ENCODE measurements around the gene CCL11.
A peak's percentile ranks its signal among the peaks of the same experiment; 100 is the strongest.

CCL11 gene

GRCh38 chr17:34257986-34258326 is 27.6 kb upstream of the CCL11 start:
- no peak for DNase-seq

GRCh38 chr17:34259146-34259545 is 26.4 kb upstream of the CCL11 start:
- DNase-seq: no peak

- no peak for DNase-seq
Measured at GRCh38 chr17:34260861-34261260, 24.7 kb upstream of the CCL11 start.

DNA sequence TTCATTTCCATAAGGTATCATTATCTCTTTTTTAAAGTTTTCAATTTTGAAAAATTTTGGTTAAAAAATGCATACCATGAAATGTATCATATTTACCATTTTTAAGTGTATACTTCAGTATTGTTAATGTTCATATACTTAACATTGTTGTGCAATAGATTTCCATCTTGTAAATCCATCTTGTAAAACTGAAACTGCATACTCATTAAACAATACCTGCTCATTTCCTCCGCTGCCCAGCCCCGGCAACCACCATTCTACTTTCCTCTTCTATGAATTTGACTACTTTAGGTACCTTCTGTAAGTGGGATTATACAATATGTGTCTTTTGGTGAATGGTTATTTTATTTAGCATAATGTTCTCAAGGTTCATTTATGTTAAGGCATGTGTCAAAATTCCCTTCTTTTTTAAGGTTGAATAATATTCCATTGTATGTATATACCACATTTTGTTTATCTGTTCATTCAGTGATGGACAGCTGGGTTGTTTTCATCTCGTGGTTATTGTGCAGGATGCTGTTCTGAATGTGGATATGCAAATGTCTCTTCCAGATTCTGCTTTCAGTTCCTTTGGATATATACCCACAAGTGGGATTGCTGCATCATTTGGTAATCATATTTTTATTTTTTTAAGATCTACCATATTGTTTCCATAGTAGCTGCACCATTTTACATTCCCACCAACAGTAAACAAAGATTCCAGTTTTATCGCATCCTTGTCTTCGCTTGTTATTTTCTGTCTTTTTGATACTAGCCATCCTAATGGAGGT is 23.8 kb upstream of the CCL11 start:
- DNase-seq: peak; percentile 65

DNA sequence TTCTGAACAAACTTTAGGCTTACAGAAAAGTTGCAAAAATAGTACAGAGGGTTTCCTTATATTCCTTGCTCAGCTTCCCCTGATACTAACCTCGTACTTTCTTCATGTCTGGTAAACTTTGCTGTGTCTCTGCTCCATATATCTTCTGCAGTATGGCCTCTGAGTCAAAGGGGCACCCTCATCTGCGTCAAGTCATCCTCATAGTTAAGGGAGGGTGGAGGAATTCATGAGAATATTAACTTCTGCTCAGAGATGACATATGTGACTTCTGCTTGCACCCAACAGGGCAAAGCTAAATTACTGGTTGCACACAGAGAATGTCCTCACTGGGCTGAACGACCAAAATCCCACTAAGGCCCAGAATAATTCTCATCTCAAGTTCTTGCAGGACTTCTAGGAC is 19.8 kb upstream of the CCL11 start:
- DNase-seq: no peak

DNA sequence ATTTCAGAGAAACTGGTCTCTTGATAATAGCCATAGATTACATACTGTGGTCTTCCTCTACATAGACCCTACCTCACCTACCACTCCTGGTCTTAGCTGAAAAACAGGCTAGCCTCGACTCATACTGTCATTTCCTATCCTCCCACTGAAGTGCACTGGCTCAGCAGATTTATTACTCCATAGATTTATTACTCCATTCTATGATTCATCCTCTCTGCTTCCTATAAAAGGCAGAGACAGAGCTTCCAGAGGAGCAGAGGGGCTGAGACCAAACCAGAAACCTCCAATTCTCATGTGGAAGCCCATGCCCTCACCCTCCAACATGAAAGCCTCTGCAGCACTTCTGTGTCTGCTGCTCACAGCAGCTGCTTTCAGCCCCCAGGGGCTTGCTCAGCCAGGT is 15.6 kb upstream of the CCL11 start, which contains the start of gene CCL7:
TSS of gene CCL7 (plus strand) at position 253 of the 400 bp plus-strand sequence. CDS start at position 323, 70 bp downstream.
- no peak for DNase-seq

DNA sequence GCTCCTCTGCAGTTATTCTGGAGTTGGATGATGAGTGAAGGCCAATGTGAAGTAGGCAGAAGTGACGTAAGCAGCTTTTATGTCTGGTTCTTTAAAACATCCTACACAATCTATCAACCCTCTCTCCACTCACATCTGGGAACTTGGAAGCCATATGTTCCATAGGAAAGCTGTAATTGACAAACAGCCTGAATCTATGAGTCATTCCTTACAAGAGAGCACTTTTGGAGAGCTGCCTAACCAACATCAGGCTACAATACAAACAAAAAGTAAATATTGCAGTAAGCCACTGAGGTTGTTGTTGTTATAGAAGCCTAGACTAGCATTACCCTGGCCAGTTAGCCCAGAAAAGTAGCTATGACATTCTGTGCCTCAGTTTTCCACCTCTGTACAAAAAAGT is 9.7 kb upstream of the CCL11 start:
- no peak for DNase-seq

GRCh38 chr17:34276826-34277225 is 8.7 kb upstream of the CCL11 start:
- no peak for DNase-seq

- no peak for DNase-seq
Measured at GRCh38 chr17:34283571-34283970, 2.0 kb upstream of the CCL11 start.

GRCh38 chr17:34287875-34288274 is 2.3 kb downstream of the CCL11 start:
- no peak for DNase-seq

DNA sequence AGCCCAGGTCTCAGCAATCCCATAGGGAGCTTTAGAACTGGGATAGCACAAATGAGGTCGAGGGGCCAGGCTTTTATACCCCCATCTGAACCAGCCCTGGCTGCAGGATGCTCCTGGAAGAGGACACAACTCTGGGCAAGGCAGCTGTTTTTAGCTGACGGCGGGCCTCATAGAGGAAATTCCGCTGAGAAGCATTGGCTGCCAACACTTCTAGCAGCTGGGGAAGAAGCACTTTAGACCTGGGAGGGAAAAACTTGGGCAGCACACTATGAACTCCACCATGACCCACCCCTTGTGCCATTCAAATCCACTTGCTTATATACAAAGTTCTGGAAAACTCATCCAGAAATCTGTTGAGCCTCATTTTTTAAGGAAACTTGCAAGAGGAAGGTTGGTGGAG is 5.0 kb downstream of the CCL11 start:
- no peak for DNase-seq

DNA sequence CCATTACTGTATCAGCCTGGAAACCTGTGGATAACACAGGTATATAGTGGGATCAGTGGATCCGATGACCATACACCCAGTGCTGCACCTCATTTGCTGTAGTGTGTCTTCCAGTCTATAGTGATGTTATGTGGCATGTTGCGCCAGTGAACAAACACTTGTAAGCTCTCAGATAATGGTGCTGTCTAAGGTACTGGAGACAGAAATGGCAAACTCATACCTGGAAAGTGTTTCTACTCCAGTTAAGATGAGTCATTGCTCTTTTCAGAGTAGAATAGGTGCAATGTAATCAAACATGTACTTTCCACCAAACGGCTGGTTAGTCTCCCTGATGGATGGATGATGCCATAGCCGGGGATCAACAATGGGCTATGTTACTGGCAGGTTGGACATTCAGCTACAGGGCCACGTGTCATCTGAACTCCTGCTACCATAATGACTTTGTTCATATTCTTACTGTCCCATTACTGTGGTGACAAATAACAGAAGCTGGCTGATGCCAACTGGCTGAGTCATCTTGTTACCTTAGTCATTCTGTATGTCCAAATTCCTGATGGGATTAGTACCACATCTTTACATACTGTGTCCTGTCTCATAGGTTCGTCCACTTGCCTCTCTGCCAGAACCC is 6.3 kb downstream of the CCL11 start:
- peak; percentile 28 for DNase-seq

GRCh38 chr17:34299027-34299426 is 13.5 kb downstream of the CCL11 start:
- DNase-seq: no peak

GRCh38 chr17:34299956-34300577 is 14.5 kb downstream of the CCL11 start:
- no peak for DNase-seq

DNA sequence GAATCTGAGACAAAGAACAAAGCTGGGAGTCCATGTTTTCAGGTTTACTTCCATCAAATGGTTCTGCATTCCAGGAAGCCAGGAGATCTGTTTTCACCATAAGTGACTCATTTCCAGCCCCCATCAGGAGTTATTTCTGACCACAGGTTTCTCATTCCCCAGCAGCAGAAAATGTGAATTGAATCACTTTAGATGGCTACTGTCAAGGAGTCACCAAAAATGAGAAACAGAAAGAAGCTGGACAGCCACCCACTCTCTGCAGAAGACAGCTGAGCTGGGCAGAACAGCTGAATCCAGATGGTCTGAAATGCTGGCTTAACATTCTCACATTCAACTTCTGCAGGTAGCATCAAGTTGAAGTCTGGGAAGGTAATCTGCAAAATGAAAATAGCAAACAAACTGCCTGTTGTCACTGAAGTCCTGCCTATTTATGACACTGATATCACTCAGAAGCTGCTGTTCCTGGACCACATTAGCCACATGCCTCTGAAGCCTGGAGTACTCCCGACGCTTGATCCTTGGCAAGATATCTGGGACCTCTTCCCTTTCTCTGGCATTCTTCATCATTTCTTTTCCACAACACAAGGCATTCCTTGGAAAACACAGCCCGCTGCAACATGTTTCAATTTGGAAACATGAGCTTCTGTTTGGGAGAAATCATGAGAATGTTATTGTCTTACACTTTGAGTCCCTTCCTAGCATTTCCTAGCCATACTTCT is 15.3 kb downstream of the CCL11 start:
- DNase-seq: peak; percentile 51

DNA sequence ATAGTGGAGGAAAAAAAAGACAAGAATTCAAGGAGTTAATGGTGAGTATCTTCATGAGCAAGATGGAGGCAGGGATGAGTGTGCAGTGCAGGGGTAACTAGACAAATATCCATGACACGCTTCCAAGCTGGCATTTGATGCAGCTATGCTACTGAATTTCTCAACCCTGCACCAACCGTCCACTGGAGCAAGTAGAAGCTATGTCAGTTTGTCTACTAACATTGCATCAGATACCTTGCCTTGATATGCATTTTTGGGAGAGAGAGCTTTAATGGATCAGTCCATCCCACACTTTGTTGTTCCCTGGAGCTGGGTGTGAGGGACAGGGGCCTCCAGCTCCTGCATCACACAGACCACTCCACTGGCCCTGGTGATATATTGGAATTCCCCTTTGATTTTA is 16.4 kb downstream of the CCL11 start:
- DNase-seq: no peak

- DNase-seq: no peak
Measured at GRCh38 chr17:34302636-34303035, 17.1 kb downstream of the CCL11 start.

- no peak for DNase-seq
Measured at GRCh38 chr17:34303606-34304005, 18.1 kb downstream of the CCL11 start.

DNA sequence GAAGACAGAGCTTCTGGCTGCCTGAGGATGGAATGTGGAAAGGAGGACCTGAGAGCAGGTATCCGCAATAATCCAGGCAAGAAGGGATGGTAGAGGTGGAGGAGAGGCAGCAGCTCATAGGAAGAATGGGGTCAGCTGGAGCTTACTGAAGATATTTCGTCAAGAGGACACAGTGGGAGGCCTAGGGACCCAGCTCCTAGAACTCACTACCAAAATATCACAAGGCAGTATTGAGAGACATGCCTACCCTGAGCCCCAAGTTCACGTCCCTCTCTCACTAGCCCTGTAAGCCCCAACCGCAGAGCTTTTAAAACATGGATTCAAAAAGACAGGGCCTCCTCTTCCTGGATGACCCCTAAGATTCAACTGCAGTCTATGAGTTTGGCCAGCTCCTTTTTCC is 19.5 kb downstream of the CCL11 start:
- no peak for DNase-seq

GRCh38 chr17:34305606-34306005 is 20.1 kb downstream of the CCL11 start:
- DNase-seq: no peak

- DNase-seq: no peak
Measured at GRCh38 chr17:34306466-34306865, 20.9 kb downstream of the CCL11 start.

DNA sequence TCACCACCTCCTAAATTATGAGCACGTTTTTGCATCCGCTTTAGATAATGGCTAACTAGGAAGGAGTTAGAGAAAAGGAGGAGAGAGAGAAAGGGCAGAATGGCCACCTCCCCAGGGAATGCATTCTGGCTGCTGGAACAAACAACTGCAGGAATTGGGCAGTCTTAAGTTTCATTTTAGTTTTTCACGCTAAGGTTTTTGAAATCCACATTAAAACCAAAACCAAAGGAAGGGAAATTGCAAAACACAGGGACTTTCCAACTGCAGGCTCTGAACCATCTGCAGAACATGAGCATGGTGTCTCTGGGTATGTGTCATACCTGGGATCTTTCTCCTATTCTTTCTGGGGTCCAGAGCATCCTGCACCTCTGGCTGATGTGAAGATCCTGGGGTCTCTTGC is 21.6 kb downstream of the CCL11 start:
- peak; percentile 26 for DNase-seq

- no peak for DNase-seq
Measured at GRCh38 chr17:34308371-34308770, 22.8 kb downstream of the CCL11 start.

DNA sequence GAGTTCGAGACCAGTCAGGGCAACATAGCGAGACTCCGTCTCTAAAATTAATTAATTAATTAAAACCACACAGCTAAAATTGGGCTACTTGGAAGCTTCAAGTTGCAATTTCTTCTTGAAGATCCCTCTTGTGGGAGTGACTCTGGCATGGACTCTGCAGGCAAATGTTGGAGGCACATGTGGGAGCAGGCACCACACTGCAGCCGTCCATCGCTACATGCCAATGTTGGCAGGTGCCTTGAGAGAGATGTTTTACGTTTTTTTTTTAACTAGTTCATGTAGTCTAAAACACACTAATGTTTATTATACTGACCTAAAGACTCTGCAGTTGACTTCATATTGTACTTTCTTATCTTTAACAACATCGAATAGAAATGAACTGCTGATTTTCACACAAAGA is 25.7 kb downstream of the CCL11 start:
- no peak for DNase-seq

Data from activated CD4-positive, alpha-beta T cell treated with anti-CD3 and anti-CD28 coated beads, Interleukin-2, Interleukin-6, amounts not matched to agents 100 ng/mL and 50 ng/mL, durations not matched to agents 16 hours and 8 hours (primary cell).